ENCODE data around the gene MS4A5. TPM values are rescaled to one million over a fixed set of nuclear protein-coding genes. Genes with fewer than 3 reads are reported as not detected.

Gene MS4A5
- polyA plus RNA-seq, 4 donors, result not detected

GRCh38 chr11:60477035-60477445 is 47.7 kb downstream of the MS4A5 start:
- DNase-seq (ENCODE audit: low read depth in 4 of 4, low spot score in 3 of 4), result no peak

GRCh38 chr11:60482361-60482760 is 53.0 kb downstream of the MS4A5 start:
- DNase-seq (ENCODE audit: low read depth in 4 of 4, low spot score in 3 of 4), result no peak

DNA sequence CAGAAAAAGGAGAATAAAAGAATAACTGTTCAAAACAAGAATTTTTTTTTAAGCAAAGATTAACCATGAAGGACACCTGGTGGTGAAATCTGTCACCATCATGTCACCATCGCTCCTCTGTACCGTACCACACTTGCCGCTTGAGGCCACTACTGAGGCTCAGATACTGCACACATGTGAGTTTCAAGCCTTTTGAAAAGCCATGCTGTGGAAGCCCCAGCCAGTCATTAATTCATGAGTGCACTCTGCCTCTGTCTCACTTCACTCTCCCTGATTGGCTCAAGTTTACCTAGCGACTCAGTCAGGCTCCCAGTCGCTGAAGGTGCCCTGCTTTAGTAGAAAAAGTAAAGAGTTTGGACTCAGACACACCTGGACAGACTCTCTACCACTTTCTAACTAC is 56.6 kb downstream of the MS4A5 start:
- no peak for DNase-seq (ENCODE audit: low read depth in 4 of 4, low spot score in 3 of 4)

DNA sequence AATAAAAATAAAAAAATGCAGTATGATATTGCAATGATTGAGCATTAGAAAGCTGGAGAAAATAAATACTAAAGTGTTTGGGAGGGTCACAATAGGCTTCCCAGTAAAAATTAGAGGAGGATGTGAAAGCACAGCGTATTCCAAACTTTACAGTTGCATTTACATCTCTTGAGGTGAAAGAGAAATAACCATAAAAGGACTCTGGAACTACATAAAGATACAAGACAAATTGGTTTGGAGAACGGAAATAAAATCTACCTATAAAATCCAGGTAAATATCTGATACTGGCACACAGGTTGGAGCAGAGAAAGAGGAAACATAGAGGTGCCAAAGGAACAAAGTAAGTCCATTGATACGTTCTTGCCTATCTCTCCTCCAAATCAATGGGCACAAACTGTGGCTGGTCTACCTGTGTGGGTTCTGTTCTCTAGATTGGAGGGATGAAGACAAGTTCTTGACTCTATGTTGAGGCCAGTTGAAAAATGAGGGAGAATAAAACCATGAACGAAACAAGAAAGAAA is 63.2 kb downstream of the MS4A5 start, which contains the start of gene MS4A12:
Gene MS4A12, plus strand, starts transcription at position 291 of the 522 bp plus-strand sequence. CDS start 4,541 bp downstream, outside the sequence.
- DNase-seq (ENCODE audit: low read depth in 4 of 4, low spot score in 3 of 4), result no peak

- DNase-seq (ENCODE audit: low read depth in 4 of 4, low spot score in 3 of 4), result no peak
These were observed 64.1 kb downstream of the MS4A5 start for GRCh38 chr11:60493454-60493853.

Other genes starting within 250 kb of the MS4A5 start
- 10 to 100 TPM; 15.7 to 33.9 (median 17.0) TPM for gene MS4A6A, start 246.5 kb upstream of the MS4A5 start, polyA plus RNA-seq (ENCODE audit: insufficient read length in 4 of 4)
- gene MS4A4E, start 186.4 kb upstream of the MS4A5 start, polyA plus RNA-seq (ENCODE audit: insufficient read length in 4 of 4), result 1 to 10 TPM in 3 of 4 donors, under 1 TPM in 1; 0.83 to 1.4 (median 1.2) TPM
- gene MS4A4A, start 148.9 kb upstream of the MS4A5 start, polyA plus RNA-seq (ENCODE audit: insufficient read length in 4 of 4), result 10 to 100 TPM in 2 of 4 donors, 1 to 10 TPM in 2; 5.9 to 15.3 (median 8.3) TPM
- gene MS4A6E, start 102.3 kb upstream of the MS4A5 start, polyA plus RNA-seq (ENCODE audit: insufficient read length in 4 of 4), result not detected
- gene MS4A7, start 51.0 kb upstream of the MS4A5 start, polyA plus RNA-seq (ENCODE audit: insufficient read length in 4 of 4), result 10 to 100 TPM in 1 of 4 donors, 1 to 10 TPM in 3; 4.9 to 11.1 (median 5.3) TPM
- under 1 TPM; 0.30 to 0.96 (median 0.36) TPM for gene MS4A14, start 33.1 kb upstream of the MS4A5 start, polyA plus RNA-seq (ENCODE audit: insufficient read length in 4 of 4)
- gene MS4A1, start 26.3 kb downstream of the MS4A5 start, polyA plus RNA-seq (ENCODE audit: insufficient read length in 4 of 4), result 1 to 10 TPM in 1 of 4 donors, under 1 TPM in 2, not detected in 1; 0.34 to 2.4 (median 0.37) TPM
- gene MS4A12, start 63.2 kb downstream of the MS4A5 start, polyA plus RNA-seq (ENCODE audit: insufficient read length in 4 of 4), result not detected
- gene MS4A13, start 85.8 kb downstream of the MS4A5 start, polyA plus RNA-seq (ENCODE audit: insufficient read length in 4 of 4), result not detected

All from left renal pelvis (tissue), 4 donors.